WI38 (cell line): ENCODE results near the gene GNAT2.

Experiments
- H3K4me3 ChIP-seq: 2 replicates; pipeline ENCODE4 v1.5.1; 2011; ENCODE audit warnings: low read depth, mild to moderate bottlenecking, control low read depth, low read length
- TF ChIP-seq, protein P1 (sequence below): IDR thresholded peaks from 2 replicates; pipeline ENCODE4 v1.5.1; 2012; ENCODE audit warnings: low read depth, mild to moderate bottlenecking, control low read depth, low read length

The GNAT2 gene

DNA sequence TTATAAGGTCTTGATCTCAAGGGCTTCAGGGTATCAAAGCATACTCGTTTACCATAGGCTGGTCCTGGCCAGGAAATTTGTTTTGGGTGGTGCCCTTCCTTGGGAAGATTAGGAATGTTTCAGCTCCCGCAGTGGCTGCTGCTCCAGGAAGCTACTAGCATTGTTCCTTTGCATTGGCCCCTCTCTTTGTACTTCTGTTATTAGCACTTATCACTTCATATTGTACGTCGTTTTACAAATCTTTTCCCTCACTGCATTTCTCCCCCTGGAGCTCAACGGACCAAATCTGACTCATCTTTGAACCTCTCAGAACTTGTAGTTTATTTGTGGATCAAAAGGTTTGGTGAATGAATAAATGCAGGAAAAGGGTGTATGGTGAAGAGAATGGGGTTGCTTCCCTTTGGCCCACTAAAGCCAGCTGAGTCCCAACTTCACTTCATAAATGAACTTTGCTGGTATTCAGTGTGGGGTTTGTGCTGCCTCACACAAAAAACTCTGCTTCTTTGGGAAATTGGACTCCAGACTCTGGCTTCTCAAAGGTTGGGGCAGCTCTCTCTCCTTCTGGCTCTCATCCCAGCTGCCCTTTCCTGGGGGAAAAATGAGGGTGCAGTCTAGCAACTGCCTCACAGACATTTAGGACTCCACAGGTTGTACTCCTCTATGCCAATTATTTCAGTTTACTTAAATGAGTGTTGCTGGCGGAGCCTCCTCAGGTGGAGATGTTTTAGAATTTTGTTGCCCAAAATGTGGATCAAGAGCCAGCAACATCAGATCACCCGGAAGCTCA is 5.9 kb downstream of the GNAT2 start:
- TF ChIP-seq, protein P1, sequence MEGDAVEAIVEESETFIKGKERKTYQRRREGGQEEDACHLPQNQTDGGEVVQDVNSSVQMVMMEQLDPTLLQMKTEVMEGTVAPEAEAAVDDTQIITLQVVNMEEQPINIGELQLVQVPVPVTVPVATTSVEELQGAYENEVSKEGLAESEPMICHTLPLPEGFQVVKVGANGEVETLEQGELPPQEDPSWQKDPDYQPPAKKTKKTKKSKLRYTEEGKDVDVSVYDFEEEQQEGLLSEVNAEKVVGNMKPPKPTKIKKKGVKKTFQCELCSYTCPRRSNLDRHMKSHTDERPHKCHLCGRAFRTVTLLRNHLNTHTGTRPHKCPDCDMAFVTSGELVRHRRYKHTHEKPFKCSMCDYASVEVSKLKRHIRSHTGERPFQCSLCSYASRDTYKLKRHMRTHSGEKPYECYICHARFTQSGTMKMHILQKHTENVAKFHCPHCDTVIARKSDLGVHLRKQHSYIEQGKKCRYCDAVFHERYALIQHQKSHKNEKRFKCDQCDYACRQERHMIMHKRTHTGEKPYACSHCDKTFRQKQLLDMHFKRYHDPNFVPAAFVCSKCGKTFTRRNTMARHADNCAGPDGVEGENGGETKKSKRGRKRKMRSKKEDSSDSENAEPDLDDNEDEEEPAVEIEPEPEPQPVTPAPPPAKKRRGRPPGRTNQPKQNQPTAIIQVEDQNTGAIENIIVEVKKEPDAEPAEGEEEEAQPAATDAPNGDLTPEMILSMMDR = no peak
- no peak overlapping the region for H3K4me3 ChIP-seq

DNA sequence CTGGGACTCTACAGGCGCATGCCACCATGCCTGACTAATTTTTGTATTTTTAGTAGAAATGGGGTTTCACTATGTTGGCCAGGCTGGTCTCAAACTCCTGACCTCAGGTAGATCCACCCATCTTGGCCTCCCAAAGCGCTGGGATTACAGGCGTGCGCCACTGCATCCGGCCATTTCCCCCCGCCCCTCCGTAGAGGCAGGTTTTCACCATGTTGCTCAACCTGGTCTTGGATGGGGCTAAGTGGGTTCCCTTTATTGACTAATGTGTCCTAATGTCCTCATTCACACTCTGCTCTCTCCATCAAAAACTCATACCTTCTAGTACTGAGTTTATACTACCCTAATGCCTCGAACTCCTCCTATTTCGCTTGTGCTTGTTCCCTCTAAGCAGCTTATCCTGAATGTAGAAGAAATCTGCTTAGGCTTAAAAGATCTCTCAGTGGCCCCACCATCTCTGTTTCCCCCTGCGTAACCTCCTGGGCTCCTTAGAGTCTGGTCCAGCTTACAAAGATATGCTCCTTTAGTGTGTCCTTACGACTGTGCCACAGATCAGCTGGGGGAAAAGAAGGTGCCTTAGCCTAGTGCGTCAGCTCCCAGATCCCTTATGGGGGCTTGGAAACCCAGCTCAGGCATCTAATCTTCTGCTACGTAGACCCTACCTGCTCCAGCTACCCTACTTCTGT is 8.0 kb downstream of the GNAT2 start:
- TF ChIP-seq, protein P1 = no peak
- H3K4me3 ChIP-seq = no peak overlapping the region

DNA sequence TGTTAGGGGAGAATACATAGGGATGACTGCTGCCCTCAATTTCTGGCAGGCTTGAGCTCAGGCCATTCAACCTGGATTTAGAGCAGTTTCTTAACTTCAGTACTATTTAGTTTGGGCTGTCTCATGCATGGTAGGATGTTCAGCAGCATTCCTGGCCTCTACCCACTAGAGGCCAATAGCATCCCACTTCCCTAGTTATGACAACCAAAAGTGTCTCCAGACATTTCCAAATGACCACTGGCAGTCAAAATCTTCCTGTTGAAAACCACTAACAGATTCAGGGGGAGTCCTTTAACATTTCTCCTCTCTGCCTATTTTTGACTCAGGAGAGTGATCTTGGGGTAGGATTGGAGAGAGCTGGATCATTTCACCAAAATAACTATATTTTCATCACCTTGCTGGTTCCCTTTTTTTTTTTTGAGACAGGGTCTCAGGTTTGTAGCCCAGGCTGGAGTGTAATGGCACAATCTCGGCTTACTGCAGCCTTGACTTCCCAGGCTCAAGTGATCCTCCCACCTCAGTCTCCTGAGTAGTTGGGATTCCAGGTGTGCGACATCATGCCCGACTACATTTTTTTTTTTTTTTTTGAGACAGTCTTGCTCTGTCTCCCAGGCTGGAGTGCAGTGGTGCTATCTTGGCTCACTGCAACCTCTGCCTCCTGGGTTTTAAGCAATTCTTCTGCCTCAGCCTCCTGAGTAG is 8.7 kb downstream of the GNAT2 start:
- no peak overlapping the region for H3K4me3 ChIP-seq
- TF ChIP-seq, protein P1 = no peak

DNA sequence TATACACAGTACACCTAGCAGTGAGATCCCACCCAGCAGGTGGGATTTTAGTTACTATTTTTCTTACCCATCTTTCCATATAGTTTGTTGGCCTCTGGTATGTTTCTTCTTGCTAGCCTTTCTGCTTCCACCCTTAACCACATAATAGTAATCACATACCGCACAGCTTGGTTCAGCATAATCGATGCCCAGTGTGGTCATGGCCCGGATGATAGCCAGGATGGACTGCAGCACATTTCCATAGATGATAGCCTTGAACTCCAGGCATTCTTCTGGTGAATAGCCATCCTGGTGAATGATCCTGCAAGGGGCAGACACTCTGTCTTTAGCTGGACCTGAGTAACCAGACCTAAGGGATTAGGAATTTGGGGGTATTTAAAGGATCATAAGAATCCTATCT is 9.5 kb downstream of the GNAT2 start:
- TF ChIP-seq, protein P1 = no peak
- no peak overlapping the region for H3K4me3 ChIP-seq

DNA sequence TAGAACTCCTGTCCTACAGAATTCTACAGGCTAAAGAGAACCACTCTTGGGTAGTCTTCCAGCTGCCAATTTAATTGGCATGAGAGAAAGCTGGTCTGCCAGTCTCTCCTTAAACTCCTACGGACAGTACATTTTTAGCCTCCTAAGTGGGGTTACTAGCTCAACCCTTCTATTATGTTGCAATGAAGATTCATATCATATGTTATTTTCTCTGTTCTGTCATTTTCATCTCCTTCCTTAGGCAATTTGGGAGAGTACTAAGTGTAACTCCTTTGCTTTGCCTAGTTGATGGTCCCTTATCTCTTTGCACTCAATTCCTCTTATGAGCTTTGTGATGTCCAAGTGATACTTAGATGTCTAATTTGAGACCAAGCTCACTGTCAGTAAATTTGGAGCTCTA is 14.0 kb downstream of the GNAT2 start:
- no peak overlapping the region for H3K4me3 ChIP-seq
- TF ChIP-seq, protein P1 = no peak

DNA sequence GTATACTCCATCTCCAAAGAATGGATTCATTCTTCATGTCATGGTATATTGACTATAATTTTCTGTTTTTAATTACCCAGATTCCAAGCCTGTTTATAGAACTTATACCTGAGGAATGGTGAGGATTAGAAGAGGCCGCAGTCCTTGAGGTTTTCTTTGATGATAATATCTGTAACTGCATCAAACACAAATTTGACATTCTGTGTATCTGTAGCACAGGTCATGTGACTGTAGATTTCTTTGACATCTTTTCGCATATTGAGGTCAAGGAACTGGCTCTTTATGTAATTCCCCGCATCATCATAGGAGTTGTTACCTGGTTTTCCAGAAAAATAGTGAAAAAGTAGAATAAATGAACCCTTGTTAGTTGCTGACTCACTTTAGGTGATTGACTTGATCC is 16.2 kb downstream of the GNAT2 start:
- TF ChIP-seq, protein P1 = no peak
- H3K4me3 ChIP-seq = no peak overlapping the region

DNA sequence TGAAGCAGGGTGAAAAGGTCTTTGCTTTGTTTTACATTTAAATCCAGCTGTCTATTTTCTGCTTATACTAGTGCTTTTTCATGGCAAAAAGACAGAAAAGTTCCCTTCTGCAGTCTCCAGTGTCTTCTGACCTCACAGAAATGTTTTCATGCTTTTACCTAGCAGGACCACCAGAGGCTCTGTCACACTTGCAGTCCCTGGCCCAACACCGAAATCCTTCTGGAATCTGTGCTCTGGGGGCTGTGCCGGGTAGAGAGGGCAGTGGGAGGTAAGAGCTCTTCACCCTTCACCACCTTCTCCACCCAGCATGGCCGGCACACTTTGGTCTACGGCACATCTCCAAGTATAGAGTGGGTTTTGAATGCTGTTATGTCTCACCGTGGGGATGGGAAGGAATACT is 20.8 kb downstream of the GNAT2 start:
- H3K4me3 ChIP-seq = no peak overlapping the region
- TF ChIP-seq, protein P1 = no peak
